ENCODE data around the gene IL4I1.

DNA sequence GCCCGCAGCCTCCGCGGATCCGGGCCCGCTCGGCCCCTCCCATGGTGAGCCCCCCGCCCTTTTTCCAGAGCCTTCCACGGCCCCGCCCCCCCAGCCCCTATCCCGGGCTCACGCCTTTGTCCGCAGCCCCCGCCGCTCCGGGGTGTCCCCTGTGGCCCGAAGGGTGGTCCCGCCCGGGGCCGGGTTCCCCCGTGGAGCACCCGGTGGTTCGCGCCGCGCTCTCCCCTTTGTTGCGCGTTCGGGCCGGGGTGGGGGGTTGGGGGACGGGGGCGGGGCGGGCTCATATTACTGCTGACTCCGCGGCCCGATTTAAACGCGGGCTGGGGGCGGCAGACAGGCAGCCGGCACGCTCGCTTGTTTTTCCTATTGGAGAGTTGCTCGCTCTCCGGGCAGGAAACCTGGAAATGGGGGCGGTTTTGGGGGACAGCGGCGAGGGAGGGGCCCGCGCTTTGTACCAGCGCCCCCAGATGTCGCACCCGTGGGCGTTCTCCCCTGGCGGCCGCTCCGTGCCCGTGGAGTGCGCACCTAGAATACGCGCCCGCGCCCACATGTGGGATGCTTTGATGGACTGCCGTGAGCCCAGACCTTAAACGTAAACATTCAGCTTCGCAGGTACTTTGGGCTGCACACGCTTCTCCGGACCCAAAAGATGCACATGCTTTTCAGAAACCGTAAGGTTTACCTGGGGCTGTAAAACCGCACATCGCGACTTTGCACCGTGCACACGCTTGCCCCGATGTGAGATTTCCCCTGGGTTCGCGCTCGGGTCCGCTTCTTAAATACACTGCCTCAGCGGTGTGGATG, 45.0 kb downstream of the IL4I1 start:
- TF ChIP-seq, protein P1, sequence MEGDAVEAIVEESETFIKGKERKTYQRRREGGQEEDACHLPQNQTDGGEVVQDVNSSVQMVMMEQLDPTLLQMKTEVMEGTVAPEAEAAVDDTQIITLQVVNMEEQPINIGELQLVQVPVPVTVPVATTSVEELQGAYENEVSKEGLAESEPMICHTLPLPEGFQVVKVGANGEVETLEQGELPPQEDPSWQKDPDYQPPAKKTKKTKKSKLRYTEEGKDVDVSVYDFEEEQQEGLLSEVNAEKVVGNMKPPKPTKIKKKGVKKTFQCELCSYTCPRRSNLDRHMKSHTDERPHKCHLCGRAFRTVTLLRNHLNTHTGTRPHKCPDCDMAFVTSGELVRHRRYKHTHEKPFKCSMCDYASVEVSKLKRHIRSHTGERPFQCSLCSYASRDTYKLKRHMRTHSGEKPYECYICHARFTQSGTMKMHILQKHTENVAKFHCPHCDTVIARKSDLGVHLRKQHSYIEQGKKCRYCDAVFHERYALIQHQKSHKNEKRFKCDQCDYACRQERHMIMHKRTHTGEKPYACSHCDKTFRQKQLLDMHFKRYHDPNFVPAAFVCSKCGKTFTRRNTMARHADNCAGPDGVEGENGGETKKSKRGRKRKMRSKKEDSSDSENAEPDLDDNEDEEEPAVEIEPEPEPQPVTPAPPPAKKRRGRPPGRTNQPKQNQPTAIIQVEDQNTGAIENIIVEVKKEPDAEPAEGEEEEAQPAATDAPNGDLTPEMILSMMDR (IDR thresholded peaks at IDR 0.05; ENCODE audit: low read depth, low read length), result no peak
- no peak for TF ChIP-seq MYC (IDR thresholded peaks at IDR 0.05; ENCODE audit: low read depth, low read length)

Data from NB4 (cell line).